ENCODE measurements around the gene HECW1.

- no peak for TF ChIP-seq CTCF (IDR thresholded peaks at IDR 0.05)
- no peak for TF ChIP-seq POLR2A (IDR thresholded peaks at IDR 0.05)
Observed at GRCh38 chr7:43496596-43496995, 384.1 kb downstream of the HECW1 start.

Data from heart left ventricle (tissue), 13 donors.